Muscle of back (tissue), 10 donors: ENCODE results near the gene GPR62. TPM values are rescaled to one million over a fixed set of nuclear protein-coding genes. Genes with fewer than 3 reads are reported as not detected.

Experiments used
- polyA plus RNA-seq, 10 donors: library from polyadenylated mRNA; unstranded; fragments of 120-200 nt; gene quantifications; one replicate each; pipeline ENCODE4 v1.2.1, GENCODE V29; 2013; ENCODE audit not compliant: insufficient read length in 10 of 10

Gene GPR62
- polyA plus RNA-seq, 10 donors: 0.20 to 0.52 (median 0.35) TPM

Other genes starting within 250 kb of the GPR62 start
- under 1 TPM; 0.25 to 0.98 (median 0.52) TPM for gene GRM2, start 248.3 kb upstream of the GPR62 start, polyA plus RNA-seq
- not detected for gene IQCF6, start 176.1 kb upstream of the GPR62 start, polyA plus RNA-seq
- not detected for gene IQCF2, start 93.8 kb upstream of the GPR62 start, polyA plus RNA-seq
- not detected for gene IQCF5, start 79.8 kb upstream of the GPR62 start, polyA plus RNA-seq
- not detected for gene IQCF1, start 52.0 kb upstream of the GPR62 start, polyA plus RNA-seq
- 10 to 100 TPM; 12.2 to 16.8 (median 14.0) TPM for gene RRP9, start 13.5 kb upstream of the GPR62 start, polyA plus RNA-seq
- 1 to 10 TPM; 3.8 to 7.8 (median 5.6) TPM for gene PARP3, start 13.0 kb upstream of the GPR62 start, polyA plus RNA-seq
- 10 to 100 TPM; 50.8 to 73.1 (median 64.1) TPM for gene PCBP4, start 12.1 kb downstream of the GPR62 start, polyA plus RNA-seq
- gene ABHD14B, start 18.7 kb downstream of the GPR62 start, polyA plus RNA-seq: 10 to 100 TPM; 19.2 to 25.2 (median 21.3) TPM
- 10 to 100 TPM; 10.3 to 18.5 (median 12.1) TPM for gene ABHD14A, start 19.7 kb downstream of the GPR62 start, polyA plus RNA-seq
- gene ACY1, start 28.2 kb downstream of the GPR62 start, polyA plus RNA-seq: 10 to 100 TPM in 9 of 10 donors, 1 to 10 TPM in 1; 8.9 to 15.1 (median 13.2) TPM
- 1,000 to 10,000 TPM; 2,242 to 3,145 (median 2,773) TPM for gene RPL29, start 40.5 kb downstream of the GPR62 start, polyA plus RNA-seq
- gene DUSP7, start 101.2 kb downstream of the GPR62 start, polyA plus RNA-seq: 10 to 100 TPM; 14.7 to 31.0 (median 20.5) TPM
- gene POC1A, start 199.0 kb downstream of the GPR62 start, polyA plus RNA-seq: 1 to 10 TPM; 2.6 to 8.0 (median 4.3) TPM
- 10 to 100 TPM; 28.5 to 32.5 (median 29.3) TPM for gene ALAS1, start 242.8 kb downstream of the GPR62 start, polyA plus RNA-seq